ENCODE data around the gene ACSS1.

DNA sequence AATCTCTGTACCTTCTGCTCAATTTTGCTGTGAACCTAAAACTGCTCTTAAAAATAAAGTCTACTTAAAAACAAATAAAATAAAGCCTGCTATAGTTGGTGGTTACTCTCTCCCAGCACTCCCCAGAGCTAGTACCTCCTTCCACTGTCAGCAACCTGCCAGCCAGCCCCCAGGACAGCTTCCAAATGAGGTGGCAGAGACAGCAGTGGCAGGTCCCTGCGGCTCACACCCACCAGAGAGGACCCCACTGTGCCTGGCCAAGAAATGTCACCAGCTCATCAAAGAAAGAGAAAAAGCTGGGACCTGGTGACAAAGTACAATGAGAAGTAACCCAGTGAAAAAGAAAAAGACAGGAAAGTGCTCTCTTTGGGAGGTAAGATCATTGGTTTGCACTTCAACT is 80.6 kb downstream of the ACSS1 start:
- TF ChIP-seq YY1 (IDR thresholded peaks at IDR 0.05; ENCODE audit: insufficient read depth, insufficient read length) (no peak), ZNF274 (IDR thresholded peaks at IDR 0.05; ENCODE audit: low read depth, low read length) (no peak)
